NCI-H2107 (cell line): ENCODE results near the gene SETD1A.

Experiments
- DNase-seq: peaks from one replicate; lab custom pipeline; 2025; lab: John Stamatoyannopoulos, UW

Gene SETD1A

DNA sequence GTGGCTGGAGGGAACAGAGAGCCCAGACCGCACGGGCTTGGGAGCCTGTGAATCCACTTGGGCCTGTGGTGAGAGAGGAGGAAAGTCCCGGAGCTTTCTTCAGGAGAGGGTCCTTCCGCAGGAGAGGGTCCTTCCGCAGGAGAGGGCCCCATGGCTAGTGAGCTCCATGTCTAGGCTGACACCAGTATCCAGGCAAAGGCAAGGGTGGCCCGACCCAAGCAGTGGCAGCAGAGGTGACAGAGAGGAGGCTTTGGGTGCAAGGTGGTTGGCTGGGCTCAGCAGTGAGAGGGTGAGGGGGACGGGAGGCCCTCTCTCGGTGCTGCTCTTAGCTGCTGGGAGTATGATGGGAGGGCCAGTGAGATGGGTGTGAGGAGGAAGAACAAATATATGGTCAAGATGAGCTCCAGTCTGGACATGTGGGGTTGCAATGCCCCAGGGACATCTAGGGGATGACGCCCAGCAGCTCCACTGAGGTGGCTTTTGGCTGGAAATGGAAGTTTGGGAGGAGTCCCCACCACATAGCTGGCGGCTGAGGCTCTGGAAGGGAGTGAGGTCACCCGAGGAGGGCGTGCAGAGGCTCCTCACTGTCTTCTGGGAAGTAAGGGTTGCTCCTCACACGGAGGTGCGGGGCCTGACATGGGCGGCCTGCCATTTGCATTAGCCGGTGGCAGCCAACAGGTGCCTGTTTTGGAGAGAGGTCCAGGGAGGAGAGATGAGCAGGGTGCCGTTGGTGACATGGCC is 25.2 kb downstream of the SETD1A start:
- DNase-seq = no peak

DNA sequence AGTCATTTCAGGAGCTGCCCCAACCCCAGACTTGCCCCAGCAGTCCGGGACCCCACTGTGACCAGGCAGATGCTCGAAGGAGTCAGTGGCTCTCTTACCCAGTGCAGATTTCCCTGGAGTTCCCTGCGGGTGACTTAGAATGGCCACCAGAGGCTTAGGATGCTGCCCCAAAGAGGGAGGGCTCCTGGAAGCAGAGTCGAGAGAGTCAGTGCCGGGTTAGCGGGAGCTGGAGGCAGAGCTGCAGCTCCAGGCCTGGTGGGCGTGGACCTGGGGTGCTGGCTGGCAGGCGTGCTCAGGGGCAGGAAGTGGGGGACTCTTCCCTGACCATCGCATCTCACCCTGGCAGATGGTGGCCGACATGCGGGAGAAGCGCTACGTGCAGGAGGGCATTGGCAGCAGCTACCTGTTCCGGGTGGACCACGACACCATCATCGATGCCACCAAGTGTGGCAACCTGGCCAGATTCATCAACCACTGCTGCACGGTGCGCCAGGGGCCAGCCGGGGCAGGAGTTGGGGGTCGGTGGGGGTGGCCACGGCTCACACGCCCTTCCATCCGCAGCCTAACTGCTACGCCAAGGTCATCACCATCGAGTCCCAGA is 25.8 kb downstream of the SETD1A start:
- no peak for DNase-seq

DNA sequence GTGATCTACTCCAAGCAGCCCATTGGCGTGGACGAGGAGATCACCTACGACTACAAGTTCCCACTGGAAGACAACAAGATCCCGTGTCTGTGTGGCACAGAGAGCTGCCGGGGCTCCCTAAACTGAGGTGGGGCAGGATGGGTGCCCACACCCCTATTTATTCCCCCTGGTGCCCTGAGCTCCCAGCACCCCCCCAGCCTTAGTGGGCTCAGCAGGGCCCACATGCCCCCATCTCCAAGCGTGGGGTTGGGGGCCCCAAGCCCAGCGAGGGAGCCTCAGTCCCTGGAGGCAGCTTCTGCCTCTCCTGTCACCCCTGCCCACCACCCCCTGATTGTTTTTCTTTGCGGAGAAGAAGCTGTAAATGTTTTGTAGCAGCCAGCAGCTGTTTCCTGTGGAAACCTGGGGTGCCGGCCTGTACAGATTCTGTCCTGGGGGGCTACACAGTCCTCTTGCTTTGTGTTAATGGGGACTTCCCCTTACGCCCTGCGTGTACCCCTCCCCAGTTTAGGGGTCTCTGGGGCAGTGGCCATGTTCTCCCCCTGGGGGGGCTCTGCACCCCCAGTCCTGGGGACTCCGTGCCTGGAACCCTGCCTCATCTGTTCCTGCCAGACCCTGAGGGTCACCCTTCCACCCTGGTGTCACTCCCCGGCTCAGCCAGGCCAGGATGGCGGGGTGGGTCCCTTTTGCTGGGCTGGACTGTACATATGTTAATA is 26.5 kb downstream of the SETD1A start:
- no peak for DNase-seq

DNA sequence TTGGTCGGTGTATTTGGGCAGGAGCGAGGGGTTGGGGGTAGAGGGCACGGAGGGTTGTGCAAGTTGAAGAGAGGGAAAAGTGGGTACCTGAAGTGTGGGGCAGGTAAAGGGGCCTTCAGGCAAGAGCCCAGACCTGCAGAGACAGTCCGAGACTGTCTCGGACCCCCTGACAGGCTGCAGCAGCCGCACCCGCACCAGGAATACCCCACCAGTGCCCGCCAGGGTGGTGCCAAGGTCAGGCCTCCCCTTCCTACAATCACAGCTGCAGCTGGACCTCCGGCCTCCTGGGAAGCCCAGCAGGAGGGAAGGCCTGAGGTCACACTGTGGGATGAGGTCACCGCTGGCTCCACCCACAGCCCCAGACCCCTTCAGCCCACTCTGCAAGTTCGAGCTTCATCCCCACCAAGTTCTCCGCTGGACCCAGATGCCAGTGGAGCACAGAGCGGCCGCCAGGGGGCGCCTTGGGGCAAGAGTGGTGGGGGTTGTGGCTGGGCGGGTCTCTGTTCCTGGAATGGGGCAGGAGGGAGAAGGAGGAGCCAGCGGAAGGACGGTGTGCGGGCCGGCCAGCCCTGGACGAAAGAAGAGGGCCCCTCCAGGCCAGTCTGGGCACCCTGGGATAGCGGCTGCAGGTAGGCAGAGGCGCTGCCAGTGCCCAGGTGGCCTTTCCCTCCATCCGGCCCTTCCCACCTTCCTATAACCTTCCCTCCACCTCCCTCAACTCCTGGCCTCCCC is 27.3 kb downstream of the SETD1A start, which contains the start of gene HSD3B7:
Gene HSD3B7, plus strand, starts transcription at position 539 of the 732 bp plus-strand sequence. CDS start 452 bp downstream, outside the sequence.
- DNase-seq = peak; percentile 75

DNA sequence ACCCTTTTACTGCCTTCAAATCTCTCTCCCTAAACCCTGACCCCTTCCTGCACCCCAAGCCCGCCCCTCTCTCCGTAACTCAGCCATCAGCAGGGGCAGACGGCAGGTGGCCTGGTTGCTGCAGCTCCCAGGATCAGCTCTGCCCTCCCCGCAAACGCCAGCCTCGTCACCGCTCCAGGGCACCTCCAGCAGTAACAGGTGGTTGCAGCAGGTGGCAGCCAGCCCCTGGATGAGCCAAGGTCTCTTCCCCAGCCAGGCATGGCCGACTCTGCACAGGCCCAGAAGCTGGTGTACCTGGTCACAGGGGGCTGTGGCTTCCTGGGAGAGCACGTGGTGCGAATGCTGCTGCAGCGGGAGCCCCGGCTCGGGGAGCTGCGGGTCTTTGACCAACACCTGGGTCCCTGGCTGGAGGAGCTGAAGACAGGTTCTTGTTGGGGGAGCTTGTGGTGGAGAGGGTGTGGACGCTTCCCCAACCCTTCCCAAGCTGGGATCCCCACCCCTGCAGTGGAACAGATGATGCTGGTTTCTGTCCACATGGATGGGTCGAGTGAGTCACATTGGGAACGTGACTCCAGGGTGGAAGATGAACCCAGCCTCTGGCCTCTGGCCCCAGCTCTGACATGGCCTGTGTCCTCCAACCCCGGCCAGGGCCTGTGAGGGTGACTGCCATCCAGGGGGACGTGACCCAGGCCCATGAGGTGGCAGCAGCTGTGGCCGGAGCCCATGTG is 28.0 kb downstream of the SETD1A start:
- peak; percentile 79 for DNase-seq

DNA sequence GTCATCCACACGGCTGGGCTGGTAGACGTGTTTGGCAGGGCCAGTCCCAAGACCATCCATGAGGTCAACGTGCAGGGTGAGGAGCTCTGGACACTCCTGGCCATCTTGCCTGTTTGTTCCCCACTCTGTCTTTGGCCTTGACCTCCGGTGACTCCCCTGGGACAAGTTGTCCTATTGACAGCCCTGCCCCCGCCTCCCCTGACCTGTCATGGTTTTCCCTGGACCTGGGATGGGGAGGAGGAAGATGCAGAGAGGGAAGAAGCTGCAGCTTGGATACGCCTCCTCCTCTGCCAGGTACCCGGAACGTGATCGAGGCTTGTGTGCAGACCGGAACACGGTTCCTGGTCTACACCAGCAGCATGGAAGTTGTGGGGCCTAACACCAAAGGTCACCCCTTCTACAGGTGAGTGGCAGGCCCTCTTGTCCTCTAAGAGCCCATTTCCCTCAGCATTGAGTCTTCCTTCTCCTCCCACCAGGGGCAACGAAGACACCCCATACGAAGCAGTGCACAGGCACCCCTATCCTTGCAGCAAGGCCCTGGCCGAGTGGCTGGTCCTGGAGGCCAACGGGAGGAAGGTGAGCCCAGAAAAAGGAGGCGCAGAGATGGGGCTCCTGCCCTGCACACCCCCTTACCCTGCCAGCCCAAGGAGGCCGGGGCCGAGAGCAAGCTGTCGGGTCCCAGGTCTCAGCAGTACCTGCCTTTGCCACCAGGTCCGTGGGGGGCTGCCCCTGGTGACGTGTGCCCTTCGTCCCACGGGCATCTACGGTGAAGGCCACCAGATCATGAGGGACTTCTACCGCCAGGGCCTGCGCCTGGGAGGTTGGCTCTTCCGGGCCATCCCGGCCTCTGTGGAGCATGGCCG is 28.8 kb downstream of the SETD1A start:
- no peak for DNase-seq

DNA sequence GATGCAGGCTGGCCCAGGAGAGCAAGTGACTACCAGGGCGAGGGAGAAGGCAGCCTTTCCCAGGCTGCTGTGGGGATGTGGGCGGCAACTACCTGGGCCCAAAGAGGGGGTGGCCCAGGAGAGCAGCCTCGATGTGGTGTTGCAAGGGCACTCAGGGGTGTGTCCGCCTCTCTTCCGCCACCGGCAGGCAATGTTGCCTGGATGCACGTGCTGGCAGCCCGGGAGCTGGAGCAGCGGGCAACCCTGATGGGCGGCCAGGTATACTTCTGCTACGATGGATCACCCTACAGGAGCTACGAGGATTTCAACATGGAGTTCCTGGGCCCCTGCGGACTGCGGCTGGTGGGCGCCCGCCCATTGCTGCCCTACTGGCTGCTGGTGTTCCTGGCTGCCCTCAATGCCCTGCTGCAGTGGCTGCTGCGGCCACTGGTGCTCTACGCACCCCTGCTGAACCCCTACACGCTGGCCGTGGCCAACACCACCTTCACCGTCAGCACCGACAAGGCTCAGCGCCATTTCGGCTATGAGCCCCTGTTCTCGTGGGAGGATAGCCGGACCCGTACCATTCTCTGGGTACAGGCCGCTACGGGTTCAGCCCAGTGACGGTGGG is 30.1 kb downstream of the SETD1A start:
- no peak for DNase-seq

DNA sequence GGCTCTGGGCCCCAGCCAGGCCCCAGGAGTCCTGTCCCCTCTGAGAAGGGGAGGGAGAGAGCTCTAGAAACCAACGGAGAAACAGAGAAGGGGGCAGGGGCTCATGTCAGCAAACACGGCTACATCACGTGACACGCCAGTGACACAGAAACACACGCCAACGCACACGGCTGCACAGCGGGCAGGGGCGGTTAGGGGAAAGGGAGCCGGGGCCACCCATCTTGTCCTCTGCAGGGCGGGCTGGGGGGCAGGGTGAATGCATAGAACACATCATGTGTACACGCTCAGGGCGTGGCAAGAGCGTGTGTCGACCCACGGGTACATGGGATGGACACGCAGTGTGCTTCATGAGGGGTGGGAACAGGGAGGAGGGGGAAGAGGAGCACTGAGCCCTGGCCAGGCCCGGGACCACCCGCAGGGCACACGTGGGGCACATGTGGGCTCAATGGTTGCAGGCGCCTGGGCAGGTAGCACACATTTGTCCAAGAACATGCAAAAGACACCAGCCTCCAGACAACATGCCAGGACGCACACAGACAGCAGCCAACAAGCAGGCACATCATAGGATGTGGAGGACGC is 32.0 kb downstream of the SETD1A start:
- DNase-seq = no peak

DNA sequence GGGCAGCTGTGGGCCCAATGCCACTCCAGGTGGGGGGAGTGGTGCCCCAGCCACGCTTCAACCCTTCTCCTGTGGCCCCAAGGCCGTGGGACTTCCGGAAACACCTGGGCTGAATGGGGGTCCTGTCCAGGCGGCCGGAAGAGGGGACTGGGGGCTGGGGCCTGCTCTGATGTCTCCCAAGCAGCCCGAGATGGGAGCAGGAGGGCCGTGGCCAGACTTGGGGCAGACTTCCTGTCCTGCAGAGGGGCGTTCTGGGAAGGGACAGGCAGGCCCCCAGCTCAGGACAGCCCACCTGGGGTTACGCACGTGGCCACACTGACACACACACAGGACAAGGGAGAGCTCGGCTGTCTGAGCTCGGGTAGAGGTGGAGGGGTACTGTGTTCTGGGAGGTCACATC is 32.6 kb downstream of the SETD1A start:
- DNase-seq = no peak

DNA sequence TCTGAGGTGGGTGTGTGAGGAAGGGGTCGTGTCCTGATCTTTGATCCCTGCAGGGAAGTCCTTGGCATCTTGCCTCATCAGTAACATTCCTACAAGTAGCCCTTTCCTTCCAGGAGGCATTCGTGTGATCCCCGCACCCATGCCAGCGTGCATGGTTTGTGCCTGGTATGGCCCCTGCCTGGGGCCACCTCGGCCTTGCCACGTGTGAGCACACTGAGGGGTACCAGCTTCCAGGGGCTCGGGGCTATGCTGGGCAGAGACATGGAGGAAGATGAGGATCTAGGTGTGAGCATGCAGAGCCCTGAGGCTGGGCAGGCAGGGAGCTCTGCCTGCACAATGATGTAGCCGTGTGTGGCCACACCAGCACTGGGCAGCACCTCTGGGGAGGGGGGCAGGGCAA is 33.5 kb downstream of the SETD1A start:
- no peak for DNase-seq

DNA sequence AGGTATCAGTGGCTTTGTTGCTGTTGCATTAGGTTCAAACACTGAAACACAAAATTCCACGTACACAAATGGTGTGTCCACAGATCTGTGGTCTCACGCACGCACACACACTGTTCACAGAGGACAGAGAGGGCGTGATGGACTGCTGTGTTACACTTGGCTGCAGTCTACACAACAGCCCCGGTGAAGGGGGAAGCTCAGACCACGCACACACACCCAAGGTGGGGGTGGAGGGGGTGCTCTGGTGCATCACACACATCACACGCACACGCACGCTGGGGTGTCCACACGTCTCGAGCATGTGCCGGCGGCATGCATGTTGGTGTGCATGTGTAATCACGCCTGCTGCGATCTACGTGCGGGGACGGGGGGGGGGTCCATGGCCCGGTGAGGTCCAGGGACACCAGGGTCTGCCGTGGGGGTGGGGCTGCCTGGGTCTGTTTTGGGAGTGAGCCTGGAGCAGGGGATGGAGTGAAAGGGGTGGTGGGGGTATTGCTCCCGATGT is 34.8 kb downstream of the SETD1A start:
- no peak for DNase-seq

DNA sequence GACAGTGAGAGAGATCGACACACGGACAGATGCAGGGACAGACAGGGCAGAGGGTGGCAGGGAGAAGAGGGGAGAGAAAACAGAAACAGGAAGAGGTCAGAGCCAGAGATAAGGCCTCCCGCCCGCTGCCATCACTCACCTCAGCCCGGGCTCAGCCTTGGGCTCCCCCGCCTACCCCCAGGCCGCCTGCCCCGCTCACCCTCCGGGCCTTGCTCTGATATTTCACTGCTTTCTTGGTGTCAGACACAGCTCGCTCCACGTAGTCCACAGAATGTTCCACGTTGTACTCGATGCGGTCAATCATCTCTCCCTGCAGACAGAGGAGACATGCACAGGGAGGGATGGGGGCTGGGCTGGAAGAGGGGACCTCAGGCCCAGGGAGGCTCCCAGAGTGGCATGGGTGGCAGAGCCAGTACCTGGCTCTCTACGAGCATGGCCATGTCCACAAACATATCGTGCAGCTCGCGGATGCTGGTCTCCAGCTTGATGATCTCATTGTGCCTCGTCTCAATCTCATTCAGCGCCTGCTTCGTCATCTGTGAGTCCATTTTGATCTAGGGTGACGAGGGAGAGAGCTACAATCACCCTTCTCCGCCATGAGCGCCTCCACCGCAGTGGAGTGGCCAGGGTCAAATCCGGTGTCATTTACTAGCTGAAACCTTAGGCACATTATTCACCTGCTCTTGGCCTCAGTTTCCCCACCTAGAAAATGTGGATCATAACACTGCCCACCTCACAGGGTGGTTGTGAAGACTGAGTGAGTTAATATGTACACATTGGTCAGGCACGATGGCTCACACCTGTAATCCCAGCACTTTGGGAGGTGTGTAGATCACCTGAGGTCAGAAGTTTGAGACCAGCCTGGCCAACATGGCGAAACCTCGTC is 35.6 kb downstream of the SETD1A start:
- DNase-seq = no peak

DNA sequence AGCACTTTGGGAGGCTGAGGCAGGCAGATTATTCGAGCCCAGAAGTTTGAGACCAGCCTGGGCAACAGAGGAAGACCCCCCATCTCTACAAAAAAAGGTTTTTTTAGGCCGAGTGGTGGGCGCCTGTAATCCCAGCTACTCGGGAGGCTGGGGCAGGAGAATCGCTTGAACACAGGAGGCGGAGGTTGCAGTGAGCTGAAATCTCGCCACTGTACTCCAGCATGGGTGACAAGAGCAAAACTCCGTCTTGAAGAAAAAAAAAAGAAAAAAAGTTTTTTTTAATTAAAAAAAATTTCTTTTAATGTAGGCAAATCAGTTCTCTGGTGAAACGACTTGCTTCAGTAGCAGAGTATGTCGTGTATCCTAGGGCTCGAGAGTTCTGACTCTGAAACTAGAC is 38.4 kb downstream of the SETD1A start:
- no peak for DNase-seq

DNA sequence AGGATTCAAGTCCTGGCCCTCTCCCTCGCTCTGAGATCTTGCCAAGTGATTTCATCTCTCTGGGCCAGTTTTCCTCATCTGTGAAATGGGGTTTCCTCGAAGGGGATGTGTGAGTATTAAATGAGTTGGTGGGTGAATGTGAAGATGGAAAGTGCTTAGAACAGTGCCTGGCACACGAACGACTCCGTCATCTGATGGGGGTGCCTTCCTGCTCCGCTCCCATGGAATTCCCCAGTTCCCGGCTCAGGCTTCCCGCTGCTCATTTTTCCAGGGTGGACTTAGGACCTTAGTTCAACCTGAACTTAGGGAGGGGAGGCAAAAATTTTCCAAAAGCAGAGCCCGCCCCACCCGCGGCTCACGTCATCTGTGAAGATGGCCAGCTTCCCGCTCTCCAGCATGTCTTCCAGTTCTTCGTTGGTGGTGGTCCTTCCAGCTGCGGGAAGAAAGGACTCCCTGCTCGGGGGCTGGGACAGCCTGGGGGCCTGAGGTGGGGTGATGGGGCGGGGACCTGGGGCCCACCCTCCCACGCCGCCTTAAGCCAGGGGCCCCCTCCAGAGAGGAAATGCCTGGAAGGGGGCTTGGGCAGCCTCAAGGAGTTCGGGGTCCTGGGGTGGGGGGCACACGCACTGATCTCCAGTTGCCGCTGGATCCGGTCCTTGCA is 38.9 kb downstream of the SETD1A start:
- DNase-seq = no peak

DNA sequence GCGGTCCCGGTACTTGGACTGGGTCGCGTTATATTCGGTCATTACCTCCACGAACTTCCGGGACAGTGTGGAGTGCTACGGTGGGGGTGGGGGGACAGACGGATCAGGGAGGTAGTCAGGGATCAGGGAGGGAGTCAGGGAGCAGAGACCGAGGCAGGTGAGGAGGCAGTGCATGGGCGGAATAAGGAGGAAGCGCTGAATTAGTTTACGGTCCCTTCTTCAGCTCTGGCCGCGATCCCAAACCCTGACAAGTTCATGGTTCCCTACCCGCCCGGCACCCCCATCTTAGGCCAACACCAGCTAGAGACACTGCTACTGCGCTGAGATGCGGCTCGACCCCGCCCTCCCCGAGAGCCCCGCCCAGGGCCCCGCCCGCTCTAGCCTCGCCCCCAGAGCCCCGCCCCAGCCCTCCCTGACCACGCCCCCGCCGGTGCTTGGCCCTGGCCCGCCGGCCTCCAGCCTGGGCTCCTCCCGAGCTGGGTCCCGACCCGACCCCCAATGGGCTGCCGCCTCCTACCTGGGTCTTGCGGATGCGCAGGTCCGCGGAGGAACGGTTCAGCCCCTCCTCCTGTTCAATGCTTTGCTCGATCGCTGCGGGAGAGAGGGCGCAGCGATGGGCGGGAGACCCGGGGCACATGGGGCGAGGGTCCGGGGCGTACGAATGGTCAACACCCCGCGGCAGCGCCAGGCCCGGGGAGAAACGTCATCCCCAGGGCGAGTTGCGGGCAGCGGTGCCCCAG is 39.6 kb downstream of the SETD1A start:
- no peak for DNase-seq

DNA sequence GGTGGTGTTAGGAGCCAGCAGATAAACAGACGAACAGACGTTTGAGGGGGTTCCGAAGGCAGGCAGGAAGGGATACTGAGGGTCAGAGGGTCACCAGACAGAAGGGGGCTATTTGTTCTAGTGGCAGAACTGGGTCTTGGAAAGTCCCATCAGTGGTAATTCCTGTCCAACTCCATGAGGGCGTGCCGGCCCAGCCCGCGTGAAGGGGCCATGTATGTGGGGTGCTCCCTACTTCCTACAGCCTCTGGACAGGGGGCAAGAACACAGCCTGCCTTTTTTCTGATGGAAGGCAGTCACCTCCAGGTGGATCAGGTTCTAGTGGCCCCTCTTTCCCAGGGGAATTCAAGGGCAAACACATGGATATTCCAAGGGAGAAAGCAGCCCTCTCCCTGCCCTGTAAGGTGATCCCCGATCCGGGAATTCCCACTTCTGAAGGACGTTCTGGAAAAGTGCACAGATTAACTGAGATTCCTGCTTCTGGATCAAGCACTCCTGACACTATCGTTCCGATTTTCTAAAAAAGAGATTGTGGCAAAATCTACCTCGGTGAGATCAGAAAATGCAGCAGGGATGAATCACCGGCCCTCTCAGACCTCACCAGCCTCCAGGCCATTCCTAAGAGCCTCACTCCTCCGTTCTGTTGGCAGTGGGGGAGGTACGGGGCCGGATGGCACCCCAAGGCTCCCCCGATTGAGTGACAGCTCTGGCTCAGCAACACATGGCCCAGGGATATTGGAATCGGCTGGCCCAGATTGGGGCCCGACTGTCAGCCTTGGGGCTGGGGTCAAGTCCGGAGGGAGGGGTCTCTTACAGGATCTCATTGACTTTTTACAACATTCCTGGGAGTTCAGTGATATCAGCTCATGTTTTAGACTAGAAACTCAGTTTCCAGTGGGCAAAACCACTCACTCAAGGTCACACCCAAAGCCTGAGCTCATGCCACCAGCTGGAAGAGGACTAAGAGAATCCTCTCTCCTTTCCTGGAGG is 40.5 kb downstream of the SETD1A start:
- DNase-seq = no peak
